Measurements from ENCODE around the gene ASIC4. TPM values are rescaled to one million over a fixed set of nuclear protein-coding genes. Genes with fewer than 3 reads are reported as not detected.
A peak's percentile ranks its signal among the peaks of the same experiment; 100 is the strongest.

ASIC4 gene
- total RNA-seq, 1 experiment from 2014 or later, result 0.79 TPM

DNA sequence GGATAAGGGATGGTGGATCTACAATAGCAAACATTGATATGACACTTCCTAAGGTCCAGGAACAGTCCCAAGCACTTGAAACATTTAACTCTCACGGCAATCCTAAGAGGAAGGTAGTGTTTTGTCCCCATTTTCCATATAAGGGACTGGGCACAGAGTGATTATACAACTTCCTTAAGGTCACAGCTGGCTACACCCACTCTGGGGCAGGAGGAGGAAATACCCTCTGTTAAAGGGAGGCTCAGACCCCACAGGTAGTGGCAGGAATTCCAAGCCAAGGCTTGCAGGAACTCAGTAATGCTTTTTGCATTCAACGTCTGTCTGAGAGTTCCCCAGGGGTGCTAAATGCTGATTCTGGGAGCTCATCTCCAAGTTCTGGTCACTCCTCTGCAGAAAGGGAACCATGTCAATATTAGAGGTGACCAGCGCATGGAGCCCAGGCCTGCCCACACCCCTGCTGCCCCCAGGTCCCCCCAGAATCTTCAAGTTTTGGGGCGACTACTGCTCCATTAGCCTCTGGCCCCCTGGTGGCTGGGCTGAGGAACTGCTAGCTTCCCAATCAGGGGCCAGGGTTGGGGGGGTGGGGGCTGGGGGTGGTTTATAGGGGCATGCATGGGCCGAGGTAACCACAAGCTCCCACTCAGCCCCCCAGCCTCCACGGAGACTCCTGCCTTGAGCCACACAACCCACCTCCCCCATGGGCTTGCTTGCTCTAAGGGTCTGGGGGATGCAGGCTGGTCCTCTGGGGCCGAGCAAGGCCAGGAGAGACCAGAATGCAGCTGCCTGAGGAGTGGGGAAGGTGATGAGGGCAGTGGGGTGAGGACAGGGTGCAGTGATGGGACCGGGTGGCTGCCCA lies 46.0 kb downstream of the ASIC4 start:
- TF ChIP-seq, protein P1, sequence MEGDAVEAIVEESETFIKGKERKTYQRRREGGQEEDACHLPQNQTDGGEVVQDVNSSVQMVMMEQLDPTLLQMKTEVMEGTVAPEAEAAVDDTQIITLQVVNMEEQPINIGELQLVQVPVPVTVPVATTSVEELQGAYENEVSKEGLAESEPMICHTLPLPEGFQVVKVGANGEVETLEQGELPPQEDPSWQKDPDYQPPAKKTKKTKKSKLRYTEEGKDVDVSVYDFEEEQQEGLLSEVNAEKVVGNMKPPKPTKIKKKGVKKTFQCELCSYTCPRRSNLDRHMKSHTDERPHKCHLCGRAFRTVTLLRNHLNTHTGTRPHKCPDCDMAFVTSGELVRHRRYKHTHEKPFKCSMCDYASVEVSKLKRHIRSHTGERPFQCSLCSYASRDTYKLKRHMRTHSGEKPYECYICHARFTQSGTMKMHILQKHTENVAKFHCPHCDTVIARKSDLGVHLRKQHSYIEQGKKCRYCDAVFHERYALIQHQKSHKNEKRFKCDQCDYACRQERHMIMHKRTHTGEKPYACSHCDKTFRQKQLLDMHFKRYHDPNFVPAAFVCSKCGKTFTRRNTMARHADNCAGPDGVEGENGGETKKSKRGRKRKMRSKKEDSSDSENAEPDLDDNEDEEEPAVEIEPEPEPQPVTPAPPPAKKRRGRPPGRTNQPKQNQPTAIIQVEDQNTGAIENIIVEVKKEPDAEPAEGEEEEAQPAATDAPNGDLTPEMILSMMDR (IDR thresholded peaks at IDR 0.05), result peak; percentile 91
- no peak for TF ChIP-seq TP53 (CRISPR knock-in tag; IDR thresholded peaks at IDR 0.05)
- ChIA-PET POLR2A (interaction anchor here (1.0 to 3.6 kb wide), 6 partner anchors 8 to 125 kb away, joined by 3 to 29 read pairs (median 10); partner anchors contain the start of genes CHPF, INHA, OBSL1 and STK11IP), CTCF (interaction anchor here (0.6 to 7.2 kb wide), 47 partner anchors 8 to 1622 kb away, joined by 3 to 86 read pairs (median 5); partner anchors contain the start of genes CHPF, DNPEP, GMPPA and INHA)
- Mint-ChIP-seq H3K4me3 (no peak overlapping the region), H3K27ac (peak overlapping the region; percentile 84), H3K36me3 (peaks cover 31% of the 10 kb centered on the region), H3K27me3 (ENCODE audit: low read depth) (peaks cover 4% of the 10 kb centered on the region; the same call in 1 of the 2 replicates), H3K4me1 (peaks cover 56% of the 10 kb centered on the region), H3K9me3 (no peaks in the 10 kb centered on the region)
- no peak for DNase-seq (ENCODE audit: low spot score)
- ATAC-seq, result peak; percentile 4

DNA sequence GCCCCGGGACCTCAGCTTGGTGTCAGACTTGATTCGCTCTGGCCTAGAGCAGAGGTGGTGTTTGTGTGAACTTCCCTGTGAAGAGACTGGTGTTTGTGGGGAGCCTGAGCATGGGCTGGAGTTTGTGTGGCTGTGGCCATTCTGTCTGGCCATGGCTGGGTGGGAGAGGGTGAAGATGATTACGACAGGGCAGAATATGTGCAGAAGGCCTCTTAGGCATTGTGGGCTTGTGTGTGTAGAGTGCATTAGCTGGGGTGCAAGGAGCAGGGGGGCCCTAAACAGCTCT lies 46.6 kb downstream of the ASIC4 start:
- H3K27me3 Mint-ChIP-seq (ENCODE audit: low read depth), result peaks cover 2% of the 10 kb centered on the region; the same call in 1 of the 2 replicates
- DNase-seq (ENCODE audit: low spot score) (no peak), ATAC-seq (no peak)
- POLR2A ChIA-PET, result interaction anchor here (1.0 to 3.6 kb wide), 6 partner anchors 8 to 124 kb away, joined by 3 to 29 read pairs (median 10); partner anchors contain the start of genes CHPF, INHA, OBSL1 and STK11IP
- peak overlapping the region; percentile 84 for H3K27ac Mint-ChIP-seq
- H3K4me3 Mint-ChIP-seq, result no peak overlapping the region
- H3K36me3 Mint-ChIP-seq, result peaks cover 30% of the 10 kb centered on the region
- H3K4me1 Mint-ChIP-seq, result peaks cover 60% of the 10 kb centered on the region
- no peaks in the 10 kb centered on the region for H3K9me3 Mint-ChIP-seq
- CTCF ChIA-PET, result interaction anchor here (0.7 to 7.2 kb wide), 41 partner anchors 8 to 1622 kb away, joined by 3 to 86 read pairs (median 6); partner anchors contain the start of genes CHPF, DNPEP, GMPPA and INHA
- TF ChIP-seq, protein P2, sequence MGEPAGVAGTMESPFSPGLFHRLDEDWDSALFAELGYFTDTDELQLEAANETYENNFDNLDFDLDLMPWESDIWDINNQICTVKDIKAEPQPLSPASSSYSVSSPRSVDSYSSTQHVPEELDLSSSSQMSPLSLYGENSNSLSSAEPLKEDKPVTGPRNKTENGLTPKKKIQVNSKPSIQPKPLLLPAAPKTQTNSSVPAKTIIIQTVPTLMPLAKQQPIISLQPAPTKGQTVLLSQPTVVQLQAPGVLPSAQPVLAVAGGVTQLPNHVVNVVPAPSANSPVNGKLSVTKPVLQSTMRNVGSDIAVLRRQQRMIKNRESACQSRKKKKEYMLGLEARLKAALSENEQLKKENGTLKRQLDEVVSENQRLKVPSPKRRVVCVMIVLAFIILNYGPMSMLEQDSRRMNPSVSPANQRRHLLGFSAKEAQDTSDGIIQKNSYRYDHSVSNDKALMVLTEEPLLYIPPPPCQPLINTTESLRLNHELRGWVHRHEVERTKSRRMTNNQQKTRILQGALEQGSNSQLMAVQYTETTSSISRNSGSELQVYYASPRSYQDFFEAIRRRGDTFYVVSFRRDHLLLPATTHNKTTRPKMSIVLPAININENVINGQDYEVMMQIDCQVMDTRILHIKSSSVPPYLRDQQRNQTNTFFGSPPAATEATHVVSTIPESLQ (CRISPR knock-in tag; IDR thresholded peaks at IDR 0.05), result no peak
- TF ChIP-seq, protein P3, sequence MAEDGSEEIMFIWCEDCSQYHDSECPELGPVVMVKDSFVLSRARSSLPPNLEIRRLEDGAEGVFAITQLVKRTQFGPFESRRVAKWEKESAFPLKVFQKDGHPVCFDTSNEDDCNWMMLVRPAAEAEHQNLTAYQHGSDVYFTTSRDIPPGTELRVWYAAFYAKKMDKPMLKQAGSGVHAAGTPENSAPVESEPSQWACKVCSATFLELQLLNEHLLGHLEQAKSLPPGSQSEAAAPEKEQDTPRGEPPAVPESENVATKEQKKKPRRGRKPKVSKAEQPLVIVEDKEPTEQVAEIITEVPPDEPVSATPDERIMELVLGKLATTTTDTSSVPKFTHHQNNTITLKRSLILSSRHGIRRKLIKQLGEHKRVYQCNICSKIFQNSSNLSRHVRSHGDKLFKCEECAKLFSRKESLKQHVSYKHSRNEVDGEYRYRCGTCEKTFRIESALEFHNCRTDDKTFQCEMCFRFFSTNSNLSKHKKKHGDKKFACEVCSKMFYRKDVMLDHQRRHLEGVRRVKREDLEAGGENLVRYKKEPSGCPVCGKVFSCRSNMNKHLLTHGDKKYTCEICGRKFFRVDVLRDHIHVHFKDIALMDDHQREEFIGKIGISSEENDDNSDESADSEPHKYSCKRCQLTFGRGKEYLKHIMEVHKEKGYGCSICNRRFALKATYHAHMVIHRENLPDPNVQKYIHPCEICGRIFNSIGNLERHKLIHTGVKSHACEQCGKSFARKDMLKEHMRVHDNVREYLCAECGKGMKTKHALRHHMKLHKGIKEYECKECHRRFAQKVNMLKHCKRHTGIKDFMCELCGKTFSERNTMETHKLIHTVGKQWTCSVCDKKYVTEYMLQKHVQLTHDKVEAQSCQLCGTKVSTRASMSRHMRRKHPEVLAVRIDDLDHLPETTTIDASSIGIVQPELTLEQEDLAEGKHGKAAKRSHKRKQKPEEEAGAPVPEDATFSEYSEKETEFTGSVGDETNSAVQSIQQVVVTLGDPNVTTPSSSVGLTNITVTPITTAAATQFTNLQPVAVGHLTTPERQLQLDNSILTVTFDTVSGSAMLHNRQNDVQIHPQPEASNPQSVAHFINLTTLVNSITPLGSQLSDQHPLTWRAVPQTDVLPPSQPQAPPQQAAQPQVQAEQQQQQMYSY (CRISPR knock-in tag; IDR thresholded peaks at IDR 0.05), result no peak
- TF ChIP-seq, protein P4, sequence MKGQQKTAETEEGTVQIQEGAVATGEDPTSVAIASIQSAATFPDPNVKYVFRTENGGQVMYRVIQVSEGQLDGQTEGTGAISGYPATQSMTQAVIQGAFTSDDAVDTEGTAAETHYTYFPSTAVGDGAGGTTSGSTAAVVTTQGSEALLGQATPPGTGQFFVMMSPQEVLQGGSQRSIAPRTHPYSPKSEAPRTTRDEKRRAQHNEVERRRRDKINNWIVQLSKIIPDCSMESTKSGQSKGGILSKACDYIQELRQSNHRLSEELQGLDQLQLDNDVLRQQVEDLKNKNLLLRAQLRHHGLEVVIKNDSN (CRISPR knock-in tag; IDR thresholded peaks at IDR 0.05), result no peak
- TF ChIP-seq ZNF317 (CRISPR knock-in tag; IDR thresholded peaks at IDR 0.05; ENCODE audit: borderline replicate concordance, low read depth) (no peak), JAZF1 (CRISPR knock-in tag; IDR thresholded peaks at IDR 0.05) (no peak), NR3C1 (CRISPR knock-in tag; conservative IDR thresholded peaks at IDR 0.05; ENCODE audit: low read depth) (no peak), ESRRA (CRISPR knock-in tag; IDR thresholded peaks at IDR 0.05; ENCODE audit: borderline replicate concordance) (no peak), CREM (CRISPR knock-in tag; IDR thresholded peaks at IDR 0.05) (no peak), TEAD4 (CRISPR knock-in tag; IDR thresholded peaks at IDR 0.05) (no peak), CREB1 (CRISPR knock-in tag; IDR thresholded peaks at IDR 0.05) (no peak), ZBTB21 (CRISPR knock-in tag; IDR thresholded peaks at IDR 0.05; ENCODE audit: borderline replicate concordance) (no peak), ZNF232 (CRISPR knock-in tag; IDR thresholded peaks at IDR 0.05) (no peak), FOXP1 (CRISPR knock-in tag; IDR thresholded peaks at IDR 0.05; ENCODE audit: borderline replicate concordance) (no peak)
- TF ChIP-seq, protein P5, sequence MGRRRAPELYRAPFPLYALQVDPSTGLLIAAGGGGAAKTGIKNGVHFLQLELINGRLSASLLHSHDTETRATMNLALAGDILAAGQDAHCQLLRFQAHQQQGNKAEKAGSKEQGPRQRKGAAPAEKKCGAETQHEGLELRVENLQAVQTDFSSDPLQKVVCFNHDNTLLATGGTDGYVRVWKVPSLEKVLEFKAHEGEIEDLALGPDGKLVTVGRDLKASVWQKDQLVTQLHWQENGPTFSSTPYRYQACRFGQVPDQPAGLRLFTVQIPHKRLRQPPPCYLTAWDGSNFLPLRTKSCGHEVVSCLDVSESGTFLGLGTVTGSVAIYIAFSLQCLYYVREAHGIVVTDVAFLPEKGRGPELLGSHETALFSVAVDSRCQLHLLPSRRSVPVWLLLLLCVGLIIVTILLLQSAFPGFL (CRISPR knock-in tag; IDR thresholded peaks at IDR 0.05; ENCODE audit: borderline replicate concordance), result no peak
- TF ChIP-seq, protein P6, sequence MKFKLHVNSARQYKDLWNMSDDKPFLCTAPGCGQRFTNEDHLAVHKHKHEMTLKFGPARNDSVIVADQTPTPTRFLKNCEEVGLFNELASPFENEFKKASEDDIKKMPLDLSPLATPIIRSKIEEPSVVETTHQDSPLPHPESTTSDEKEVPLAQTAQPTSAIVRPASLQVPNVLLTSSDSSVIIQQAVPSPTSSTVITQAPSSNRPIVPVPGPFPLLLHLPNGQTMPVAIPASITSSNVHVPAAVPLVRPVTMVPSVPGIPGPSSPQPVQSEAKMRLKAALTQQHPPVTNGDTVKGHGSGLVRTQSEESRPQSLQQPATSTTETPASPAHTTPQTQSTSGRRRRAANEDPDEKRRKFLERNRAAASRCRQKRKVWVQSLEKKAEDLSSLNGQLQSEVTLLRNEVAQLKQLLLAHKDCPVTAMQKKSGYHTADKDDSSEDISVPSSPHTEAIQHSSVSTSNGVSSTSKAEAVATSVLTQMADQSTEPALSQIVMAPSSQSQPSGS (CRISPR knock-in tag; IDR thresholded peaks at IDR 0.05; ENCODE audit: borderline replicate concordance, low read depth), result no peak
- TF ChIP-seq, protein P7, sequence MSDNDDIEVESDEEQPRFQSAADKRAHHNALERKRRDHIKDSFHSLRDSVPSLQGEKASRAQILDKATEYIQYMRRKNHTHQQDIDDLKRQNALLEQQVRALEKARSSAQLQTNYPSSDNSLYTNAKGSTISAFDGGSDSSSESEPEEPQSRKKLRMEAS (CRISPR knock-in tag; IDR thresholded peaks at IDR 0.05), result no peak
- TF ChIP-seq, protein P8, sequence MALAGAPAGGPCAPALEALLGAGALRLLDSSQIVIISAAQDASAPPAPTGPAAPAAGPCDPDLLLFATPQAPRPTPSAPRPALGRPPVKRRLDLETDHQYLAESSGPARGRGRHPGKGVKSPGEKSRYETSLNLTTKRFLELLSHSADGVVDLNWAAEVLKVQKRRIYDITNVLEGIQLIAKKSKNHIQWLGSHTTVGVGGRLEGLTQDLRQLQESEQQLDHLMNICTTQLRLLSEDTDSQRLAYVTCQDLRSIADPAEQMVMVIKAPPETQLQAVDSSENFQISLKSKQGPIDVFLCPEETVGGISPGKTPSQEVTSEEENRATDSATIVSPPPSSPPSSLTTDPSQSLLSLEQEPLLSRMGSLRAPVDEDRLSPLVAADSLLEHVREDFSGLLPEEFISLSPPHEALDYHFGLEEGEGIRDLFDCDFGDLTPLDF (CRISPR knock-in tag; IDR thresholded peaks at IDR 0.05), result no peak

Measured in WTC11 (cell line).